Liver (tissue), 9 donors: ENCODE measurements around the gene TGM2. TPM values are rescaled to one million over a fixed set of nuclear protein-coding genes. Genes with fewer than 3 reads are reported as not detected.

Experiments
- DNase-seq: peaks from one replicate; pipeline ENCODE4 v3.0.0-alpha.2; 2017; ENCODE audit warnings: low spot score
- H3K27ac ChIP-seq, 2 donors: one replicate each; pipeline ENCODE4 v1.7.0; 2013; ENCODE audit warnings: inconsistent platforms in 2 of 2, low read length in 2 of 2, control low read depth in 1 of 2, low read depth in 1 of 2, mild to moderate bottlenecking in 1 of 2
- H3K27me3 ChIP-seq, 4 donors: one replicate each; pipeline versions ENCODE4 v1.6.1 to v1.7.0; 2013; ENCODE audit warnings: low read length in 3 of 4, inconsistent platforms in 1 of 4, mild to moderate bottlenecking in 1 of 4, moderate library complexity in 1 of 4; ENCODE audit not compliant: control insufficient read depth in 4 of 4, insufficient read depth in 4 of 4
- H3K36me3 ChIP-seq, 4 donors: one replicate each; pipeline versions ENCODE4 v1.6.1 to v1.7.0; 2013; ENCODE audit warnings: low read length in 3 of 4, mild to moderate bottlenecking in 3 of 4, low read depth in 1 of 4, moderate library complexity in 1 of 4; ENCODE audit not compliant: control insufficient read depth in 4 of 4, insufficient read depth in 3 of 4
- H3K4me1 ChIP-seq, 4 donors: one replicate each; pipeline versions ENCODE4 v1.6.1 to v1.7.0; 2013; ENCODE audit warnings: low read length in 3 of 4, mild to moderate bottlenecking in 3 of 4, moderate library complexity in 1 of 4; ENCODE audit not compliant: control insufficient read depth in 4 of 4, insufficient read depth in 4 of 4
- H3K4me3 ChIP-seq, 3 donors: one replicate each; pipeline versions ENCODE4 v1.6.1 to v1.7.0; 2013; ENCODE audit warnings: low read length in 3 of 3, control low read depth in 1 of 3, low read depth in 1 of 3, mild to moderate bottlenecking in 1 of 3
- H3K9ac ChIP-seq, 2 donors: one replicate each; pipeline ENCODE4 v1.7.0; 2013; ENCODE audit warnings: low read length in 2 of 2, mild to moderate bottlenecking in 2 of 2, moderate library complexity in 2 of 2, control low read depth in 1 of 2, low read depth in 1 of 2
- H3K9me3 ChIP-seq, 4 donors: one replicate each; pipeline versions ENCODE4 v1.6.1 to v1.7.0; 2013; ENCODE audit warnings: low read length in 3 of 4; ENCODE audit not compliant: control insufficient read depth in 4 of 4
- EGR1 ChIP-seq, 2 donors: IDR thresholded peaks; 2 replicates each; pipeline ENCODE4 v1.6.1; 2016 to 2018; ENCODE audit warnings: antibody characterized with exemption in 2 of 2, low read depth in 2 of 2
- FOXA1 ChIP-seq: IDR thresholded peaks from 2 replicates; pipeline ENCODE4 v1.6.1; 2016; ENCODE audit warnings: antibody characterized with exemption
- FOXA2 ChIP-seq: IDR thresholded peaks from 2 replicates; pipeline ENCODE4 v1.6.1; 2016; ENCODE audit warnings: antibody characterized with exemption
- GABPA ChIP-seq, 2 donors: IDR thresholded peaks in 1 of 2; conservative IDR thresholded peaks in 1 of 2; 2 replicates each; pipeline ENCODE4 v1.6.1; 2016; ENCODE audit warnings: antibody characterized with exemption in 2 of 2, mild to moderate bottlenecking in 1 of 2, moderate library complexity in 1 of 2
- HNF4A ChIP-seq, 2 donors: conservative IDR thresholded peaks; 2 replicates each; pipeline ENCODE4 v1.6.1; 2016; ENCODE audit warnings: antibody characterized with exemption in 2 of 2, mild to moderate bottlenecking in 2 of 2
- HNF4G ChIP-seq: IDR thresholded peaks from 2 replicates; pipeline ENCODE4 v1.6.1; 2016; ENCODE audit warnings: antibody characterized with exemption
- JUND ChIP-seq, 2 donors: IDR thresholded peaks; 2 replicates each; pipeline ENCODE4 v1.6.1; 2016; ENCODE audit warnings: antibody characterized with exemption in 2 of 2
- NR2F2 ChIP-seq: IDR thresholded peaks from 2 replicates; pipeline ENCODE4 v1.6.1; 2016; ENCODE audit warnings: antibody characterized with exemption
- RAD21 ChIP-seq, 2 donors: IDR thresholded peaks; 2 replicates each; pipeline ENCODE4 v1.6.1; 2016; ENCODE audit warnings: antibody characterized with exemption in 2 of 2, mild to moderate bottlenecking in 2 of 2
- RXRA ChIP-seq, 2 donors: IDR thresholded peaks; 2 replicates each; pipeline ENCODE4 v1.6.1; 2017 to 2018; ENCODE audit warnings: antibody characterized with exemption in 2 of 2, mild to moderate bottlenecking in 1 of 2
- SP1 ChIP-seq: IDR thresholded peaks from 2 replicates; pipeline ENCODE4 v1.6.1; 2018; ENCODE audit warnings: antibody characterized with exemption, mild to moderate bottlenecking
- TAF1 ChIP-seq: conservative IDR thresholded peaks from 2 replicates; pipeline ENCODE4 v1.6.1; 2016; ENCODE audit warnings: antibody characterized with exemption, mild to moderate bottlenecking
- WGBS: extraction: QIAGEN DNeasy Blood & Tissue Kit; methylation state at CpG from one replicate; pipeline ENCODE4 v1.1.7; 2013; 5-methylcytosine and 5-hydroxymethylcytosine counted together
- polyA plus RNA-seq, 2 donors: library from polyadenylated mRNA; stranded (reverse) in 1 of 2; unstranded in 1 of 2; fragments of 200-250 nt in 1 of 2; fragments of >200 nt in 1 of 2; fragmentation: Nextera tagmentation in 1 of 2; extraction: Ambion mirVana in 1 of 2; gene quantifications; one replicate each; pipeline versions ENCODE4 v1.2.1 to v1.2.3, GENCODE V29; 2013 to 2015
- total RNA-seq, 2 donors: library from RNA; depleted of rRNA; stranded (reverse); fragments of >200 nt; gene quantifications; one replicate each; pipeline ENCODE4 v1.2.3, GENCODE V29; 2014
- TF ChIP-seq, protein P1 (sequence below): IDR thresholded peaks from 2 replicates; pipeline ENCODE4 v1.6.1; 2016; ENCODE audit warnings: antibody characterized with exemption
- TF ChIP-seq, protein P2 (sequence below): IDR thresholded peaks from 2 replicates; pipeline ENCODE4 v1.6.1; 2016; ENCODE audit warnings: antibody characterized with exemption
- TF ChIP-seq, protein P3 (sequence below): IDR thresholded peaks from 2 replicates; pipeline ENCODE4 v1.6.1; 2016; ENCODE audit warnings: antibody characterized with exemption
- TF ChIP-seq, protein P4 (sequence below): IDR thresholded peaks from 2 replicates; pipeline ENCODE4 v1.6.1; 2016; ENCODE audit warnings: antibody characterized with exemption, mild to moderate bottlenecking
- TF ChIP-seq, protein P5 (sequence below): fragments of 150-350 bp; IDR thresholded peaks from 2 replicates; pipeline ENCODE4 v1.5.1; 2017; ENCODE audit warnings: improper control_type of control experiment, low read depth, low read length; ENCODE audit not compliant: missing input control
- donor health status: healthy.
- donor health status: healthy.
- donor health status: healthy.
- donor health status: healthy.
- donor health status: healthy.

Gene TGM2
- total and polyA plus RNA-seq, 4 donors, result 106 to 375 (median 190) TPM

DNA sequence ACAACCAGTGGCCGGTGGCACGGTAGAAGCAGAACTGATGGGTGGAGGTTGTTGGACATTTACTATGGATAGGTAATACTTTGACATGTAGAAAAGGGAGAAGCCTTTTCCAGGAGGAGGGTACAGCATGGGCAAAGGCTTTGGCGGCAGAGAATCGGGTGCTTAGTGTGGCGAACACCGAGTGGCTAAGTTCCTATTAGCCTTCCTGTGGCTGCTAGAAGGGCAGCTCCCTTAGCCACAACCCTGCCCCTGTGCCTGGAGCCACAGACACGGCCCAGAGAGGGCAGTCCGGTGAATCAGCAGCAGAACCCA, 37.9 kb upstream of the TGM2 start:
- Histone ChIP-seq H3K9me3 (no peaks in the 10 kb centered on the region), H3K27ac (no peak overlapping the region), H3K27me3 (no peaks in the 10 kb centered on the region), H3K4me1 (no peaks in the 10 kb centered on the region), H3K9ac (no peak overlapping the region), H3K36me3 (no peaks in the 10 kb centered on the region), H3K4me3 (no peak overlapping the region)
- no peak for DNase-seq
- 93% methylated on average over 8 of the region's 8 CpGs for WGBS
- TF ChIP-seq, protein P1, sequence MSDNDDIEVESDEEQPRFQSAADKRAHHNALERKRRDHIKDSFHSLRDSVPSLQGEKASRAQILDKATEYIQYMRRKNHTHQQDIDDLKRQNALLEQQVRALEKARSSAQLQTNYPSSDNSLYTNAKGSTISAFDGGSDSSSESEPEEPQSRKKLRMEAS, result no peak
- no peak for TF ChIP-seq FOXA1
- TF ChIP-seq, protein P2, sequence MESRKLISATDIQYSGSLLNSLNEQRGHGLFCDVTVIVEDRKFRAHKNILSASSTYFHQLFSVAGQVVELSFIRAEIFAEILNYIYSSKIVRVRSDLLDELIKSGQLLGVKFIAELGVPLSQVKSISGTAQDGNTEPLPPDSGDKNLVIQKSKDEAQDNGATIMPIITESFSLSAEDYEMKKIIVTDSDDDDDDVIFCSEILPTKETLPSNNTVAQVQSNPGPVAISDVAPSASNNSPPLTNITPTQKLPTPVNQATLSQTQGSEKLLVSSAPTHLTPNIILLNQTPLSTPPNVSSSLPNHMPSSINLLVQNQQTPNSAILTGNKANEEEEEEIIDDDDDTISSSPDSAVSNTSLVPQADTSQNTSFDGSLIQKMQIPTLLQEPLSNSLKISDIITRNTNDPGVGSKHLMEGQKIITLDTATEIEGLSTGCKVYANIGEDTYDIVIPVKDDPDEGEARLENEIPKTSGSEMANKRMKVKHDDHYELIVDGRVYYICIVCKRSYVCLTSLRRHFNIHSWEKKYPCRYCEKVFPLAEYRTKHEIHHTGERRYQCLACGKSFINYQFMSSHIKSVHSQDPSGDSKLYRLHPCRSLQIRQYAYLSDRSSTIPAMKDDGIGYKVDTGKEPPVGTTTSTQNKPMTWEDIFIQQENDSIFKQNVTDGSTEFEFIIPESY, result no peak
- TF ChIP-seq, protein P3, sequence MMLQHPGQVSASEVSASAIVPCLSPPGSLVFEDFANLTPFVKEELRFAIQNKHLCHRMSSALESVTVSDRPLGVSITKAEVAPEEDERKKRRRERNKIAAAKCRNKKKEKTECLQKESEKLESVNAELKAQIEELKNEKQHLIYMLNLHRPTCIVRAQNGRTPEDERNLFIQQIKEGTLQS, result no peak
- no peak for TF ChIP-seq NR2F2
- TF ChIP-seq JUND (IDR thresholded peaks at IDR 0.05), result no peak

DNA sequence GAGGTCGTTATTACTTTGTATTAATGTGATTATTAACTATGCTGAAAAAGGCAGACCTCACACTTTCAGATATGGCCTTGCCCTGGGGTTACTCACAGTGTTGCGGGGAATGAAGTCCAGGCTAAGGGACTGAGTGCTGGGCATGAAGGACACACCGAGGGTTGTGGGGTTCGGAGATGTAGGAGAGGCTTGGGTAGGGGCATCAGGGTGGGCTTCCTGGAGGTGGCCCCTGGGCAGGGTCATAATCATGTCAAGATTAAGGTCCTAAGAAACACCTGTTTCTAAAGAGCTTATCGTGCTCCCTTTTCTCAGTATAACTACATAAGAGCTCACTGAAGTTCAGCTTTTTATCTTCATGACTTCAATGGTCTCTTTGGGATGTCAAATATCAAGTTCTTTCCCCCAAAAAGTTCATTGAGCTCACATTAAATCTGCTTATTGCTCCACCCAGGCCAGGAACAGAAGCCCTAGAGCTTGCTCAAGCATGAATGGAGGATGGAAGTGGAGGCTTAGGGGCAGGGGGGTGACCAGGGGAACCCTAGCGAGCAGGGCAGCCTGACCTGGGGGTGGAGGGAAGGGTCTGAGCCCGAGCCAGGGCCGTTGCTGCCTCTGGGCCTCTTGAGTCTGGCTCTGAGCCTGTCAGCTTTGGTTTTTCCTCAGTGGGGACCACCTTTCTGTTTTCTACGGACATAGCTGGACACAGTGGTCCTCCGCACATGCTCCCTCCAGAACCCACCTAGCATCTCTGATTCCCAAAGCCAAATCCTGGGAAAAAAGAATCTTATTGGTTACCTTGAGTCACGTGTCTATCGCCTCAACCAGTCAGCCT, 37.3 kb upstream of the TGM2 start:
- Histone ChIP-seq H3K27ac (no peak overlapping the region), H3K4me1 (no peaks in the 10 kb centered on the region), H3K27me3 (no peaks in the 10 kb centered on the region), H3K9me3 (no peaks in the 10 kb centered on the region), H3K9ac (no peak overlapping the region), H3K4me3 (no peak overlapping the region), H3K36me3 (no peaks in the 10 kb centered on the region)
- WGBS, result 84% methylated on average over 12 of the region's 12 CpGs
- TF ChIP-seq FOXA2 (no peak), RXRA (IDR thresholded peaks at IDR 0.05) (no peak), HNF4G (no peak), HNF4A (conservative IDR thresholded peaks at IDR 0.05) (no peak), SP1 (no peak), NR2F2 (no peak), JUND (IDR thresholded peaks at IDR 0.05) (no peak), FOXA1 (no peak), TAF1 (no peak), RAD21 (IDR thresholded peaks at IDR 0.05) (no peak), GABPA (IDR thresholded peaks at IDR 0.05 in 1 of 2, conservative IDR thresholded peaks at IDR 0.05 in 1 of 2) (no peak), EGR1 (IDR thresholded peaks at IDR 0.05; ENCODE audit: low read depth in 2 of 2) (no peak)
- TF ChIP-seq, protein P3, result no peak
- TF ChIP-seq, protein P1, result no peak
- TF ChIP-seq, protein P4, sequence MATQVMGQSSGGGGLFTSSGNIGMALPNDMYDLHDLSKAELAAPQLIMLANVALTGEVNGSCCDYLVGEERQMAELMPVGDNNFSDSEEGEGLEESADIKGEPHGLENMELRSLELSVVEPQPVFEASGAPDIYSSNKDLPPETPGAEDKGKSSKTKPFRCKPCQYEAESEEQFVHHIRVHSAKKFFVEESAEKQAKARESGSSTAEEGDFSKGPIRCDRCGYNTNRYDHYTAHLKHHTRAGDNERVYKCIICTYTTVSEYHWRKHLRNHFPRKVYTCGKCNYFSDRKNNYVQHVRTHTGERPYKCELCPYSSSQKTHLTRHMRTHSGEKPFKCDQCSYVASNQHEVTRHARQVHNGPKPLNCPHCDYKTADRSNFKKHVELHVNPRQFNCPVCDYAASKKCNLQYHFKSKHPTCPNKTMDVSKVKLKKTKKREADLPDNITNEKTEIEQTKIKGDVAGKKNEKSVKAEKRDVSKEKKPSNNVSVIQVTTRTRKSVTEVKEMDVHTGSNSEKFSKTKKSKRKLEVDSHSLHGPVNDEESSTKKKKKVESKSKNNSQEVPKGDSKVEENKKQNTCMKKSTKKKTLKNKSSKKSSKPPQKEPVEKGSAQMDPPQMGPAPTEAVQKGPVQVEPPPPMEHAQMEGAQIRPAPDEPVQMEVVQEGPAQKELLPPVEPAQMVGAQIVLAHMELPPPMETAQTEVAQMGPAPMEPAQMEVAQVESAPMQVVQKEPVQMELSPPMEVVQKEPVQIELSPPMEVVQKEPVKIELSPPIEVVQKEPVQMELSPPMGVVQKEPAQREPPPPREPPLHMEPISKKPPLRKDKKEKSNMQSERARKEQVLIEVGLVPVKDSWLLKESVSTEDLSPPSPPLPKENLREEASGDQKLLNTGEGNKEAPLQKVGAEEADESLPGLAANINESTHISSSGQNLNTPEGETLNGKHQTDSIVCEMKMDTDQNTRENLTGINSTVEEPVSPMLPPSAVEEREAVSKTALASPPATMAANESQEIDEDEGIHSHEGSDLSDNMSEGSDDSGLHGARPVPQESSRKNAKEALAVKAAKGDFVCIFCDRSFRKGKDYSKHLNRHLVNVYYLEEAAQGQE, result no peak
- TF ChIP-seq, protein P5, sequence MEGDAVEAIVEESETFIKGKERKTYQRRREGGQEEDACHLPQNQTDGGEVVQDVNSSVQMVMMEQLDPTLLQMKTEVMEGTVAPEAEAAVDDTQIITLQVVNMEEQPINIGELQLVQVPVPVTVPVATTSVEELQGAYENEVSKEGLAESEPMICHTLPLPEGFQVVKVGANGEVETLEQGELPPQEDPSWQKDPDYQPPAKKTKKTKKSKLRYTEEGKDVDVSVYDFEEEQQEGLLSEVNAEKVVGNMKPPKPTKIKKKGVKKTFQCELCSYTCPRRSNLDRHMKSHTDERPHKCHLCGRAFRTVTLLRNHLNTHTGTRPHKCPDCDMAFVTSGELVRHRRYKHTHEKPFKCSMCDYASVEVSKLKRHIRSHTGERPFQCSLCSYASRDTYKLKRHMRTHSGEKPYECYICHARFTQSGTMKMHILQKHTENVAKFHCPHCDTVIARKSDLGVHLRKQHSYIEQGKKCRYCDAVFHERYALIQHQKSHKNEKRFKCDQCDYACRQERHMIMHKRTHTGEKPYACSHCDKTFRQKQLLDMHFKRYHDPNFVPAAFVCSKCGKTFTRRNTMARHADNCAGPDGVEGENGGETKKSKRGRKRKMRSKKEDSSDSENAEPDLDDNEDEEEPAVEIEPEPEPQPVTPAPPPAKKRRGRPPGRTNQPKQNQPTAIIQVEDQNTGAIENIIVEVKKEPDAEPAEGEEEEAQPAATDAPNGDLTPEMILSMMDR, result no peak
- DNase-seq, result no peak
